LNCAP (cell line): Measurements from ENCODE around the gene GSTM5.
"Not testable (repeated sequence)": the region's sequence is repeated elsewhere in the genome, so short reads cannot be mapped to it uniquely, and the experiment has no call there.

Experiments
- CTCF ChIP-seq: fragments of 450-650 bp; IDR thresholded peaks from 2 replicates; pipeline ENCODE4 v1.5.1; 2017; ENCODE audit warnings: mild to moderate bottlenecking

GSTM5 gene

GRCh38 chr1:109711593-109712320, at the start of gene GSTM5:
Gene GSTM5 (plus strand): TSS chr1:109712251. CDS start chr1:109712313, 62 bp downstream.
- not testable (repeated sequence) for TF ChIP-seq CTCF

DNA sequence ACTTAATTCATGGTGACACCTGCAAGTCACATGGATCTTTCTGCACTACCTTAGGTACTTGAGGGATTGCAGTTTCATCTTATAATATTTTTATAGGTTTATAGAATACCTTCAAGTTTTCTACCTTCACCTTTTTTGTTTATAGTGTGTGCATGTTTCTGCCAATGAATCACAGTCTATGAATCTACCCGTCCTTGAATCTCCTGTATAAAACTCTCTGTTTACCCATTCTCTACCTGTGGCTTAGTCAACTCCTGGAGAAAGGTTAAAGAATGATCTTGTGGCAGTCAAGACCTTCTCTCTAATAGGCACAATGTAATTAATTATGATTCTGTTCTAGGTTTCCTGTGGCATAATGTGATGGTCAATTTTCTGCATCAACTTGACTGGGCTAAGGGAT, 47.4 kb upstream of the GSTM5 start:
- TF ChIP-seq CTCF: no peak

DNA sequence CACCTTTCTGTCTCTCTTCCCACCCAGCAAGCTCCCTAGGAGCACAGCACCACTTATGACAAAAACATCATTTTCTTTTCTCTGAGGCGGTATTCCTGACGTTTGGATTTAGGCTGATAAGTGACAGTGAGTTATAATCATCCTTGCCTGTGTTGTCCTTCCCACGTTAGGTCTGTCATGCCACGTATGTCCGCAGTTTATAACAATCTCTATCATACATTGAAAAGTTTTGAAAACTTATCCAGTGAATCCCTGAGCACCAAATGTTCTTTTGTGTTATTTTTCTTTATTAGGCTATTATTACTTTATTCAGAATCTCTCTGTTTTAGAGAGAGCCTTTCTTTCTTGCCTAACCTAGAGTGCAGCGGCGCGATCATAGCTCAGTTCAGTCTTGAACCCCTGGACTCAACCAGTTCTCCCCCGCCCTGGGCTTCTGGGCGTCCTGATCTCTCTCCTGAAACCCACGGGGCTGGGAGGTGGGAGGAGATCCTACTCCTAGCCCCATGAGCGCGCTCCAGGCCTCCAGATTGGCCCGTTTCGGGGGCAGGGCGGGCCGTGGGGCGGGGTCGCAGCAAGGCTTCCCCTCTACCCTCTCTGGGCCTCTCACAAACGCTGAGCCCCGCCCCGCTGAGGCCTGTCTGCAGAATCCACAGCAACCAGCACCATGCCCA, 44.5 kb upstream of the GSTM5 start, which contains the start of gene GSTM2:
Gene GSTM2, plus strand, starts transcription at position 606 of the 671 bp plus-strand sequence. Its CDS starts 59 bp downstream, at position 665.
- no peak for TF ChIP-seq CTCF

DNA sequence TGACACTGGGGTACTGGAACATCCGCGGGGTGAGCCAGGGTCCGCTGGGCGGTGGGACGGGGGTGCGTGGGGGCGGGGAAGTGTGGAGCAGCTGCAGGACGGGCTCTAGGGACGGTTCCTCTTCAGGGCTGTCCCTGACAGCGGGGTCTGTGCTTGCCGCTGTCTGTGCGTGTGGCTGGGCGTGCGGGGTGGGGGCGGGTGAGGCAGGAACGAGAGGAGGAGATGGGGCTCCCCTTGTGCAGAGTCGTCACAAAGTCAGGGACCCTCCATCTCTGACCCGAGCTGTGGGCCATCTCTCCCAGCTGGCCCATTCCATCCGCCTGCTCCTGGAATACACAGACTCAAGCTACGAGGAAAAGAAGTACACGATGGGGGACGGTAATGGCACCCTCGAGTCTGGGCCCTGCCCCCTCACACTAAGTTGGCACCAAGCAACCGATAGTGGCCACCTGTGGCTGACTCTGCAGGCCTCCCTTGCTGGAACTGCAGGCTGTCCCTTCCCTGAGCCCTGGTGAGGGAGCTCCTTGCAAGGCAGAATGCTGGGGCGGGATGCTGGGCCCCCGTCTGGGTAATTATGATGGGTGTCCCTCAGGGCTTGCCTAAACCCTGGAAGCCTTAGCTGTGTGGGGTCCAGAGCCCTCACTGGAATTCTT, 43.8 kb upstream of the GSTM5 start:
- no peak for TF ChIP-seq CTCF

DNA sequence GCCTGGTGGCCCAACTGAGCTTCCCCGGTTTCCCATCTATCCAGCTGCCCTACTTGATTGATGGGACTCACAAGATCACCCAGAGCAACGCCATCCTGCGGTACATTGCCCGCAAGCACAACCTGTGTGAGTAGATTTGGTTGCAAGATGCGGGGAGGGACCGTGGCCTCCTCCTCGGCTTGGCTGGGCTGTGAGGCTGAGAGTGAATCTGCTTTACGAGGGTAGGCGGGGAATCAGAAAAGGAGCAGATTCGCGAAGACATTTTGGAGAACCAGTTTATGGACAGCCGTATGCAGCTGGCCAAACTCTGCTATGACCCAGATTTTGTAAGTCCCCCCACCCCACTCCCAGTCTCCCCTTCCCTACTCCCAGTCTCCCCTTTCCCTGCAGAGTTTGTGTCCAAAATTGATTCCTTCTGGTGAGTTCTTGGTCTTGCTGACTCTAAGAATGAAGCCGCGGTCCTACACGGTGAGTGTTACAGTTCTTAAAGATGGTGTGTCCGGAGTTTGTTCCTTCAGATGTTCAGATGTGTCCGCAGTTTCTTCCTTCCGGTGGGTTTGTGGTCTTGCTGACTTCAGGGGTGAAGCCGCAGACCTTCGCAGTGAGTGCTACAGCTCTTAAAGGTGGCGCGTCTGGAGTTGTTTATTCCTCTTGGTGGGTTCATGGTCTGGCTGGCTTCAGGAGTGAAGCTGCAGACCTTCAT, 42.7 kb upstream of the GSTM5 start:
- TF ChIP-seq CTCF: no peak

DNA sequence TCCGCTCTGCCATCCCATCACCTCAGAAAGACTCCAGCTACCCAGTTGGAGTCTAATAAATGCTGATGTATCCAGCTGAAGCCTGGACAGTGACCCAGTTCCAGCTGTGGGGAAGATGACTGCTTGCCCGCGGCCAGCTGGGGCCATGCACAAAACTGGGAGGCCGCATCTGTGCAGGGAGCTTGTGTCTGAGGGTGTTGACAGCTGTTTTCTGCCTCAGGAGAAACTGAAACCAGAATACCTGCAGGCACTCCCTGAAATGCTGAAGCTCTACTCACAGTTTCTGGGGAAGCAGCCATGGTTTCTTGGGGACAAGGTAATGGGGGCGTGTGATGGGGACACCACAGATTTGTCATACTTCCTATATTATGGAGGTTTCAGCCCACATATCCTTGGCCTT, 41.0 kb upstream of the GSTM5 start:
- no peak for TF ChIP-seq CTCF

DNA sequence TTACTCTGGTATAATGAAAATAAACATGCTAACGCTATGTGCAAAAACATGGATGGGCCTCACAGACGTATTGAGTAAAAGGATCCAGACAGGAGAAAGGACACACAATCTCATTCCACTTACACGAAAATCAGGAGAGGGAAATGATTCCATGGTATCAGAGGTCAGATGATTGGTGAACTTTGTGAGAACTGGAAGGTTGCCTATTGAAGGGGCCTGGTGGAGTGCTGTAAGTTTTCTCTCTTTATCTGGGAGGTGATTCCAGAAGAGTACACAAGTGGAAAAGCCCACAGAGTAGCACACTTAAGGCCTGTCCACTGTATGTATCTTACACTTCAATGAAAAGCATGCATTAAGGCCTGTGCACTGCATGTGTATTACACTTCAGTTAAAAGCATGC, 34.6 kb upstream of the GSTM5 start:
- no peak for TF ChIP-seq CTCF
